Neutrophil (primary cell): ENCODE data around the gene ASB18.

Source experiments
- H3K27ac ChIP-seq: fragments of 200-600 bp; sonication (generic); 2 replicates; pipeline ENCODE4 v1.5.1; 2016; ENCODE audit warnings: mild to moderate bottlenecking, moderate library complexity
- H3K27me3 ChIP-seq: fragments of 200-600 bp; sonication (generic); 2 replicates; pipeline ENCODE4 v1.6.0; 2016; ENCODE audit warnings: mild to moderate bottlenecking
- H3K36me3 ChIP-seq: fragments of 200-600 bp; sonication (generic); 2 replicates; pipeline ENCODE4 v1.5.1; 2017
- H3K4me1 ChIP-seq, 2 experiments: fragments of 200-600 bp in 1 of 2; sonication (generic) in 1 of 2; 1 replicate in 1 of 2; 2 replicates in 1 of 2; pipeline versions ENCODE4 v1.5.1 to v1.6.1; 2013 to 2016; ENCODE audit warnings: low read depth in 1 of 2, low read length in 1 of 2, mild to moderate bottlenecking in 1 of 2, moderate library complexity in 1 of 2; ENCODE audit not compliant: control insufficient read depth in 1 of 2, insufficient read depth in 1 of 2
- H3K4me3 ChIP-seq, 2 experiments: fragments of 200-600 bp in 1 of 2; sonication (generic) in 1 of 2; 1 replicate in 1 of 2; 2 replicates in 1 of 2; pipeline ENCODE4 v1.5.1; 2013 to 2016; ENCODE audit warnings: low read depth in 1 of 2, low read length in 1 of 2, mild to moderate bottlenecking in 1 of 2, moderate library complexity in 1 of 2
- H3K9me3 ChIP-seq: fragments of 200-600 bp; sonication (generic); 2 replicates; pipeline ENCODE4 v1.5.1; 2016
- CTCF ChIP-seq: fragments of 200-600 bp; sonication (generic); IDR thresholded peaks from 2 replicates; pipeline ENCODE4 v1.5.1; 2016; ENCODE audit warnings: antibody characterized with exemption

ASB18 gene

GRCh38 chr2:236196366-236196765 is 67.8 kb downstream of the ASB18 start:
- H3K9me3 ChIP-seq = no peaks in the 10 kb centered on the region
- no peak overlapping the region for H3K4me3 ChIP-seq
- TF ChIP-seq CTCF = no peak
- no peaks in the 10 kb centered on the region for H3K4me1 ChIP-seq
- no peak overlapping the region for H3K27ac ChIP-seq
- H3K36me3 ChIP-seq = no peaks in the 10 kb centered on the region
- H3K27me3 ChIP-seq = peaks cover 11% of the 10 kb centered on the region

GRCh38 chr2:236195726-236196125 is 68.5 kb downstream of the ASB18 start:
- Histone ChIP-seq H3K4me1 (no peaks in the 10 kb centered on the region), H3K9me3 (no peaks in the 10 kb centered on the region), H3K36me3 (no peaks in the 10 kb centered on the region), H3K27ac (no peak overlapping the region), H3K4me3 (no peak overlapping the region), H3K27me3 (peaks cover 7% of the 10 kb centered on the region)
- TF ChIP-seq CTCF = no peak

GRCh38 chr2:236194786-236195185 is 69.4 kb downstream of the ASB18 start:
- TF ChIP-seq CTCF = no peak
- no peaks in the 10 kb centered on the region for H3K4me1 ChIP-seq
- no peaks in the 10 kb centered on the region for H3K9me3 ChIP-seq
- H3K4me3 ChIP-seq = no peak overlapping the region
- peaks cover 3% of the 10 kb centered on the region for H3K27me3 ChIP-seq
- no peaks in the 10 kb centered on the region for H3K36me3 ChIP-seq
- H3K27ac ChIP-seq = no peak overlapping the region

GRCh38 chr2:236193026-236193425 is 71.2 kb downstream of the ASB18 start:
- no peak for TF ChIP-seq CTCF
- peaks cover 3% of the 10 kb centered on the region for H3K27me3 ChIP-seq
- no peaks in the 10 kb centered on the region for H3K36me3 ChIP-seq
- H3K27ac ChIP-seq = no peak overlapping the region
- no peaks in the 10 kb centered on the region for H3K9me3 ChIP-seq
- H3K4me3 ChIP-seq = no peak overlapping the region
- no peaks in the 10 kb centered on the region for H3K4me1 ChIP-seq

GRCh38 chr2:236190674-236191073 is 73.5 kb downstream of the ASB18 start:
- TF ChIP-seq CTCF = no peak
- no peaks in the 10 kb centered on the region for H3K36me3 ChIP-seq
- peaks cover 3% of the 10 kb centered on the region for H3K27me3 ChIP-seq
- no peaks in the 10 kb centered on the region for H3K4me1 ChIP-seq
- no peaks in the 10 kb centered on the region for H3K9me3 ChIP-seq
- no peak overlapping the region for H3K4me3 ChIP-seq
- H3K27ac ChIP-seq = no peak overlapping the region

- no peak overlapping the region for H3K27ac ChIP-seq
- H3K27me3 ChIP-seq = peaks cover 50% of the 10 kb centered on the region
- no peaks in the 10 kb centered on the region for H3K4me1 ChIP-seq
- H3K9me3 ChIP-seq = no peaks in the 10 kb centered on the region
- no peaks in the 10 kb centered on the region for H3K36me3 ChIP-seq
- no peak overlapping the region for H3K4me3 ChIP-seq
- no peak for TF ChIP-seq CTCF
Measured at GRCh38 chr2:236184701-236185100, 79.5 kb downstream of the ASB18 start.
